ENCODE measurements around the gene ADAM19.
"Not testable (repeated sequence)": the region's sequence is repeated elsewhere in the genome, so short reads cannot be mapped to it uniquely, and the experiment has no call there.

The ADAM19 gene

DNA sequence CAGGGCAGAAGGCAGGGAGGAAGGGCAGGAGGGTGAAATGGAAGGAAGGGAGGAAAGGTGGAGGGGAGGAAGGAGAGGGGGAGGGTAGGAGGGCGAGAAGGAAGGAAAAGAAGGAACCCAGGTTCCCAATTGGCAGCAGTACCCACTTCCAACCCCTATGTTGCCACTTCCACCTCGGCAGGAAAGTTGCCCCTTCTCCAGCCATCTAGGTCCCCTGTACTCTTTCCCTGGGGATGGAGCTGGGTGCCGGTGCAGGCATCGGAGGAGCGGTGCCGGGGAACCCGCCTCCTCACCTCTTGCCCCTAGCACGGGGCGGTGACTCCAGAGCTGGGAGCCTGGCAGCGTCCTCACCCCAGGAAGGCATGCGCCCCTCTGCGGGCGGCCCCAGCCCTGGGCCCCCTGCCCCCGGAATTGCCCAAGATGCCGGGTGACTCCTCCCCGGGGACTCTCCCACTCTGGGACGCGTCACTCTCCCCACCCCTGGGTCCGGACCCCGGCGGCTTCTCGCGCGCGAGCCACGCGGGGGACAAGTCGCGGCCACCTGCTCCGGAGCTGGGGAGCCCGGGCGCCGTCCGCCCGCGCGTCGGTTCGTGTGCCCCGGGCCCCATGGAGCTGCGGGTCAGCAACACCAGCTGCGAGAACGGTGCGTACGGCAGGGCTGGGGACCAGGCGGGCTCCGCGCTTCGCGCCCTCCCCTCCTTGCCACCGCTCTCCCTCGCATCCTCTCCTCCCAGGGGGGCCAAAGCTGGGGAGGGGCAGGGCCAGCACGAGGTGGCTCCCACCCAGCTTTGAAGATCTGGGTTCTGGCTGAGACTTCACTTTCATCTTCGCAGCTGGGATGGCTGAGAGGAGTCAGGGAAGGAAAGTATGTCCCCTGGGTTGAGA is 115.6 kb downstream of the ADAM19 start, which contains the start of gene NIPAL4:
TSS of gene NIPAL4 (plus strand) at position 499 of the 885 bp plus-strand sequence. CDS start at position 607, 108 bp downstream.
- DNase-seq = no peak

GRCh38 chr5:157458835-157459234 is 116.7 kb downstream of the ADAM19 start:
- no peak for DNase-seq

DNA sequence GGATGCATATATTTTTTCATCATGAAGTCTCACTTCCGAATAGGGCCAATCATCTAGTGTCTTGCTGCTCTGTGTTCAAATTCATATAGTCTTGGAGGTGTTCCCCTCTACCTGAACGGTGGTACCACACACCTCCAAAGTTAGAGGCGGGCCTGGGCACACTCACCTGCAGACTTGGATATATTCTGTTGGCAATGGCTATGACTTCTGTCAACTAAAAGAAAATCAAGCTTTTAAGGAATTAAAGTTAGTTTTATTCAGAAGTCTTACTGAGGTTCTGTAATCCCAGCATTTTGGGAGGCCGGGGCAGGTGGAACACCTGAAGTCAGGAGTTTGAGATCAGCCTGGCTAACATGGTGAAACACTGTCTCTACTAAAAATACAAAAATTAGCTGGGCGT is 118.2 kb downstream of the ADAM19 start:
- DNase-seq = no peak

- no peak for DNase-seq
Observed at GRCh38 chr5:157456301-157456700, 119.3 kb downstream of the ADAM19 start.

- no peak for DNase-seq
Observed at GRCh38 chr5:157455057-157455456, 120.5 kb downstream of the ADAM19 start.

DNA sequence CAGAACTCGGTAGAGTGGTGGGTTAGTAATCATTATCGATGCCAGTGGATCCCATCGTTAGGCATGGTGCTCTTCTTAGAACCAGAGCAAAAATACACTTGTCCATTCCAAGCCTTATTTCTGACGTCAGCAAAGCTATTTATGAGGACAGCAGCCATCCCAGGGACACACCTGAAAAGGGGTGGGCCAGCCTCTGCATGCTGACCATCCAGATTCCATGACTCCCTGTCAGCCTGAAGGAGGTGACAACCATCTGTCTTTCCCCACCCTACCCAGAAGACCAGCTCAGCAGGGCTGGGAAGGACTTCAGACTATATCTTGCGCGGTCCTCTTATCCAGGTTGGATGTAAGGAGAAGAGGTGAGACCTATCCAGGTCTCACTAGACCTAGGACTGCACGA is 121.3 kb downstream of the ADAM19 start:
- DNase-seq = no peak

- no peak for DNase-seq
Observed at GRCh38 chr5:157451806-157452205, 123.8 kb downstream of the ADAM19 start.

DNA sequence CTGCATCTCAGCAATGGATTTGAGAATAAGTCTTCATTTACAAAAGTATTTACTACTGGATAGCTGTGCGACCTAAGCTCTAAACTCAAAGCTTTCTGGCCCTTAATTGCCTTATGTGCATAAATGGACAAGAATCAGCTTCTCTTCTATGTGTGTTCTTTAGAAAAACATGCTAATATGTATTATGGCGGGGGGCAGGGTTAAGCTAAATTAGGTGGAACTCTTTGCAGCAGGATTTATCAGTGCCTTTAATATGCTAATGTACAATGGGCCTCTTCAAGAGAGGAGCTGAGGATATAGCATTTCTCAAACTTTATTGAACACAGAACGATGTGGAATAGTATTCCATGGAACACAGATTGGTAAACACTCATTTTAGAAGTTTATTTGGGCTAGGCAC is 125.6 kb downstream of the ADAM19 start:
- no peak for DNase-seq

DNA sequence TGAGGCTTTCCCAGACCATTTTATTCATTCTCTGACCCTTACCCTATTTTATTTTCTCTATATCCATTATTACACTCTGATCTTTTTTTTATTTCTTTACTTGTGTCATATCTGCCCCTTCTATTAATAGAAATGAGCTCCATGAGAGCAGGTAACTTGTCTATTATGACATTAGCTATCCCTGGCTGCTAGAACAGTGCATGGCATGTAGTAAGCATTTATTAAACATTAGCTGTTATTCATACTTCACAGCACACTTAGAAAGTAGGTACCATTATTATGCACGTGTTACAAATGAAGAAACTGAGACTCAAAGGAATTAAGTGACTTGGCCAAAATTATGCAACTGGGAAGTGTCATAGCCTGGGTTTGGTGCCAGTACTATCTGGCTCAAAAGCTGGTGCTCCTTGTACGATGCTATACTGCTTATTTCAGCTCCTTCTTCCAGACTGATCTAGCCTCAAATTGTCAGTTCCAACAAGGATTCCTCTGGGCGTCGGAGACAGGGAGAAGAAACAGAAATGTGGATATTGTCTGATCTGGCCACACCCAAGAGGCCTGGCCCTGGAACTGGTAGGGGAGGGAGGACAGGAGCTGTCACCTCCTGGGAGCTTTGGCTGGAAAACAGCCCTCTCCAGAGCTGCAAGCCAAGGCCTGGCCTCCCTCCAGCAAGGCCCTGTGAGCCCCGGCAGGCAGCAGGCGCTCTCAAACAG is 126.4 kb downstream of the ADAM19 start:
- no peak for DNase-seq

- DNase-seq = no peak
Observed at GRCh38 chr5:157447201-157447637, 128.4 kb downstream of the ADAM19 start.

DNA sequence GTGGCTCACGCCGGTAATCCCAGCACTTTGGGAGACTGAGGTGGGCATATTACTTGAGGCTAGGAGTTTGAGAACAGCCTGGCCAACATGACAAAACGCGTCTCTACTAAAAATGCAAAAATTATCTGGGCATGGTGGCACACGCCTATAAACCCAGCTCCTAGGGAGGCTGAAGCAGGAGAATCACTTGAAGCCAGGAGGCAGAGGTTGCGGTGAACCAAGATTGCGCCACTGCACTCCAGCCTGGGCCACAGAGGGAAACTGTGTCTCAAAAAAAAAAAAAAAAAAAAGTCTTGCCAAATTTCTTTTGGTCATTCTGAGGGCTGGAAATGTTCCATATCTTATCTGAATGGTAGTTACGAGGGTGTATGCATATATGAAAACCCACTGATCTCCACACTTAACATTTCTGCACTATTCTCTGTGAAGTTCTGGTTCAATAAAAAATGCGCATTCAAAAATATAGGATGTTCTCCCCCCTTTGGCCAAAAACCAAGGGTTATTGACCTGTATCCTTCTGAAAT is 129.1 kb downstream of the ADAM19 start:
- DNase-seq = no peak

- no peak for DNase-seq
Observed at GRCh38 chr5:157445745-157446411, 129.7 kb downstream of the ADAM19 start.

- no peak for DNase-seq
Observed at GRCh38 chr5:157444224-157444623, 131.4 kb downstream of the ADAM19 start.

- DNase-seq = peak; percentile 76
Observed at GRCh38 chr5:157443041-157443549, 132.5 kb downstream of the ADAM19 start.

DNA sequence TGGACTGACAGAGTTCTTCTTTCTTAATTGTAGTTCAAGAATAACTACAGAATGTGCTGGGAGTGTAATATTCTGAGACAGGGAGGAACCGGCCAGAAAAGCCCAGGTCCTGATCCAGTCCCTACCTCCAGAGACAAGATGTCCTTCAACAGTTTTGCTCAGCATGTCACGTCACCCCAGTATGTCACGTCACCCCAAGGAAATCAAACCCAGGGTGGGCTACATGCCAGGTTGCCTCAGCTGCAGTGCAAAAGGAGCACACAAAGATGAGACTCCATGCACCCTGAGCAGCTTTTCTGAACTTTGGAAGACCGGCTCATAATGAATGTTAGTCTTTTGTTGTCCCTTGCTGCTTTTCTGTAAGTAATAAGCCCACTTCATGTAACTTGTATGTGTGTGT is 141.5 kb downstream of the ADAM19 start:
- DNase-seq = no peak

DNA sequence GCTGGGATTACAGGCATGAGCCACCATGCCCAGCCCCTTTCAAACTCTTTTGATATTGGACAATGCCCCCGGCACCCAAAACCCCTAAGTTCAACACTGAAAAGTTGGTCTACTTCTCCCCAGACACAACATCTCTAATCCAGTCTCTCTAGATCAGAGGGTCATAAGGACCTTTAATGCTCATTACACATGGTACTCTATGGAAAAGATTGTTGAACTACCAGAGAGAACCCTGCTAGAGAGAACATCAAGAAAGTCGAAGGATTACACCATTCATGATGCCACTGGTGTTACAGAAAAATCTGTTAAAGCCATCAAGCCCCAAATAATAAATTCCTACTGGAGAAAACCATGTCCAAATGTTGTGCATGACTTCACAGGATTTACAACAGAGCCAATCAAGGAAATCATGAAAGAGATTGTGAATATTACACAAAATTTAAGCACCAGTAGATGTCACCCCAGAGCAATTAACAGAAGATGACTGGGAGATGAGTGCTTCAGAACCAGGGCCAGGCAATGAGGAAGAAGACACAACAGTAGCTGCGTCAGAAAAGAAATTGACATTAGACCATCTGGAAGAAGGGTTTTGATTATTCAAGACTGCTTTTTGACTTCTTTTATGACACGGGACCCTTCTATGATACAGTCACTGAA is 143.9 kb downstream of the ADAM19 start:
- DNase-seq = peak; percentile 75

GRCh38 chr5:157429920-157430319 is 145.7 kb downstream of the ADAM19 start:
- DNase-seq = not testable (repeated sequence)

Measured in fibroblast of skin of right quadriceps (primary cell).